ENCODE data around the gene CCDC80. TPM values are rescaled to one million over a fixed set of nuclear protein-coding genes. Genes with fewer than 3 reads are reported as not detected.
A peak's percentile ranks its signal among the peaks of the same experiment; 100 is the strongest.

CCDC80 gene, protein sequence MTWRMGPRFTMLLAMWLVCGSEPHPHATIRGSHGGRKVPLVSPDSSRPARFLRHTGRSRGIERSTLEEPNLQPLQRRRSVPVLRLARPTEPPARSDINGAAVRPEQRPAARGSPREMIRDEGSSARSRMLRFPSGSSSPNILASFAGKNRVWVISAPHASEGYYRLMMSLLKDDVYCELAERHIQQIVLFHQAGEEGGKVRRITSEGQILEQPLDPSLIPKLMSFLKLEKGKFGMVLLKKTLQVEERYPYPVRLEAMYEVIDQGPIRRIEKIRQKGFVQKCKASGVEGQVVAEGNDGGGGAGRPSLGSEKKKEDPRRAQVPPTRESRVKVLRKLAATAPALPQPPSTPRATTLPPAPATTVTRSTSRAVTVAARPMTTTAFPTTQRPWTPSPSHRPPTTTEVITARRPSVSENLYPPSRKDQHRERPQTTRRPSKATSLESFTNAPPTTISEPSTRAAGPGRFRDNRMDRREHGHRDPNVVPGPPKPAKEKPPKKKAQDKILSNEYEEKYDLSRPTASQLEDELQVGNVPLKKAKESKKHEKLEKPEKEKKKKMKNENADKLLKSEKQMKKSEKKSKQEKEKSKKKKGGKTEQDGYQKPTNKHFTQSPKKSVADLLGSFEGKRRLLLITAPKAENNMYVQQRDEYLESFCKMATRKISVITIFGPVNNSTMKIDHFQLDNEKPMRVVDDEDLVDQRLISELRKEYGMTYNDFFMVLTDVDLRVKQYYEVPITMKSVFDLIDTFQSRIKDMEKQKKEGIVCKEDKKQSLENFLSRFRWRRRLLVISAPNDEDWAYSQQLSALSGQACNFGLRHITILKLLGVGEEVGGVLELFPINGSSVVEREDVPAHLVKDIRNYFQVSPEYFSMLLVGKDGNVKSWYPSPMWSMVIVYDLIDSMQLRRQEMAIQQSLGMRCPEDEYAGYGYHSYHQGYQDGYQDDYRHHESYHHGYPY
- polyA plus RNA-seq (ENCODE audit: insufficient read length in 4 of 4): 100 to 1,000 TPM in 2 of 4 donors, 10 to 100 TPM in 2; 79.1 to 121 (median 99.6) TPM

DNA sequence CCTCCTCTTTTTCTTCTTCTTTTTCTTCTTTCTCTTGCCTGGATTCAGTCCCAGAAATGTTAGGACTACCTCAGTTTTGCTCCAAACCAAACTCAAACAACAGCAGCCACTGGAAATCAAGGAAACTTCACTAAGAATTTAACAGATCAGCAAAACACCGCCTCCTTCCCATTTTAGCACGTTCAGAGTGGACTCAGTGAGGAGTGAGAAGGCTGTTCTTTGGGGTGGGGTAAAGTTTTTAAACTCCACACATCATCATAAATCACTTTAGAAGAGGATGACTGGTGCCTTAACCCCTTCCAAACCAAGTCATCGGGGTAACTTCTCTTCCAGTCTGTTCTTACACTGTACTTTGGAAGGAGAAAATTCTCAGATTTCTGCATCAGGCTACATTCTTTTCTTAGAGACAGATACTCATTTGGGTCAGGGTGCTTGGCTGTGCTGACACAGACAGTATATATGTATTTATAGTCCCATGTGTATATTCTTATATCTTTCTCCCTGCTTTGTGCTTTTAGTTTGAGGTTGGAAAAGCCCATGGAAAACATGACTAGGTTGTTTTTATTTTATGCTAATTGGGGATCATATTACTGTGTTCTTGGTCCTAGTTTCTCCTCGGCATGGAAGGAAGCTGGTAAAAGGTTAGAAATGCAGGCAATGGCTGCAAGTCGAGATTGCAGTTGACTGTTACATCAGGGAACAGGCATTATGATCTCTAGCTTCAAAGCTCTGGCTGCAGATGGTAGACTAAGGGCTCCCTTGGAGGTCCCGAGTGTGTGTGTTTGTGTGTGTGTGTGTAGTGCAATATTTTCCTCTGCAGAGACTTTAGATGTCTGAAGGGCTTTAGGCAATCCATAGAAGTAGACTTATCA, at the start of gene CCDC80:
Gene CCDC80 (minus strand): TSS at position 214 of the 872 bp plus-strand sequence. CDS start 1,238 bp downstream, outside the sequence.
- peak in 3 of 4 donors; percentile 69 to 84 (median 77) for DNase-seq (ENCODE audit: low read depth in 4 of 4, low spot score in 2 of 4)

DNA sequence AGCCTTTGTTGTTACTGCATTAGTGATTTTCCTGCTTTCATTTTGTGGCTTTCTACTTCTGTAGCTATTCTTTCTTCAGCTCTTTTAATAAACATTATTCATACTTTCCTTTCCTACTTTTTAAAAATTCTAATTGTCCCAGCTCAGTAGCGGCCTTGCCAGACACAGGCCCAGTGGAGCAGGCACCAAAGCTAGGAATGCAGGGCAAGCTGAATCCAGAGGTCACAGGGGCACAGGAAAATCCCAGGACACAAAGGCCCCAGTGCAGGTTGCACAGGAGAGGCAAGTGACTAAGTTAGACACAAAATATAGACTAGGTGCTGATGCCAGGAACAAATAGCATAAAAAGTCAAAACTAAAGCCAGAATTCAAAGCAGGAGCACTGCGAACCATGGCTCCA, 49.0 kb upstream of the CCDC80 start:
- DNase-seq (ENCODE audit: low read depth in 4 of 4, low spot score in 2 of 4): no peak

DNA sequence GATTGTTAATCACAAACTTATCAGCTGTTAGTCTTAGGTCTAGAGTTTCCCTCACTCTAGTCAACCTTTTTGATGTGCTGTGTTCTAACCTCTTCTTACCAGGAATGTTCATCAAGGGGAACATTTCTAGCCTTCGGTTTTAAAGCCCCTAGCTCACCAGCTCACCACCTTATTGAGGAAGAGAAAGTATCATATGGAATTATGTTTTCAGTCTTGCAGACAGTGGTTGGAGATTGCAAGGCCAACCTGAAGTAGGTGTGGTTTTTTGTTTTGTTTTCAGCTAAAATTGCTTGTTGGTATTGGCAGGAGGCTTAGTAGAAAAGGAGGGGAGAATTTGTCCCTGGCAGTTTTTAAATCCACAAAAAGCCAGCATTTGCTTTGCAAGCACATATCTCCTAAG, 48.4 kb upstream of the CCDC80 start:
- no peak for DNase-seq (ENCODE audit: low read depth in 4 of 4, low spot score in 2 of 4)

DNA sequence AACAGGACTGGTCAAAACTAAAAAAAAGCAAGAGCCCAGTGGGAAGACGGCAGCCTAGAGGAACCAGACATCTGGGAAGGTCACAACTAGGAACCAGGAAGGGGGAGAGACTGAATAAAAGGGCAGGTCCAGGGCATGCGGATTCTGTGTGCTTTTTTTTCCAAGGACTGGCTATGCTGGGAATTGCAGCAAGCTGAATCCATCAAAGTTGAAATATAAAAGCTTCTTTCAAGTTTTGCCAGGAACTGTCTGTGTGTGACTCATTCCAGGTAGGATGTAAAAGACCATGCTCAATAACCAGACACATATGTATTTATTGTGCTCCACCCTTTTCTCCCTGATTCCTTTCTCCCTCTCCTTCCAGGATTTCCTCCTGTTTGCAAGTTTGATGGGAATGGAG, 47.9 kb upstream of the CCDC80 start:
- DNase-seq (ENCODE audit: low read depth in 4 of 4, low spot score in 2 of 4): no peak

DNA sequence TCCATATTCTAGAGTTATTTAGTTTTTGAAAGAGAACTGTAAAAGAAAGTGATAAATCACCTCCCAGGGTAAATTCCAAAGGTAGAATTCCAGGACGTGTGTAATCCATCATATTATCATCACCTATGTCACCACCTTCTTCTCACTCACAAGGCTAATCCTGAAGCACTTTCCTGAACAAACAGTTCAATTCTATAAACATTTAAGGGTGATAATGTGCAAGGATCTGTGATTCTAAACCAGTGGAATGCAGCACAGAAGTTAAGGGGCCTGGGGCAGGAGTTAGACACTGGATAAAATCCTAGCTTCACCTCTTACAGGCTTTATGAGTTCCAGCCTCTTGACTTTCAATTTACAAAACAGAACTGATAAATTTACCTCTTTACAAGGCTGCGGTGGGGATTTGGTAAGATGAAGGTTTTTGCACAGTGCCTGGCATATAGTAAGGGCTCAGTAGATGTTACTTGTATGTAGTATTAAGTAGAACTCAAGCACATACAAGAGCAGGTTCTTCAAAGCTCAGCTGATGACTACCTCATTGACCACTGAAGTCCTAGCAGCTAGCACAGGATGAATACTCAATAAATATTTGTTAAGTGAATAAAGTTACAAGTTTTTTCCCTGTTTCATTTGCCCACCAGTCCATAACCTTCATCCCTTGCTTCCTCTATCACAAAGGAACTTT, 47.3 kb upstream of the CCDC80 start:
- DNase-seq (ENCODE audit: low read depth in 4 of 4, low spot score in 2 of 4): no peak

DNA sequence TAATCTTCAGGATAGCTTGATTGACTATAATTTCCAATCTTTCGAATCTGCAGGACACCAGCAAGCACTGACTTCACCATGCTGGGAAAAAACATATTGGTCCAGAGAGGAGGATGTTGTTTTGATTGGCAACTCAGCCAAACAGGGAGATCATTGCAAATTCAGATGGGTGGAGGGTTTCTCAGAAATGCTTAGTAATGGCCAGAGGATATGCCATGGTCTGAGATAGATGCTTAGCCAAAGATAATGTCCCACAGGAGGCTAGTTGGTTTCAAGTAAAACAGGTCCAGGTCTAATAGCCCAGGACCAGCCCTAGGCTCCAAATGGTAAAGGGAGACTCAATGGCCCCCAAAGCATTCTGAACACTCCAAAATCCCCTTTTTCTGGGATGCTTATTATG, 46.7 kb upstream of the CCDC80 start:
- no peak for DNase-seq (ENCODE audit: low read depth in 4 of 4, low spot score in 2 of 4)

DNA sequence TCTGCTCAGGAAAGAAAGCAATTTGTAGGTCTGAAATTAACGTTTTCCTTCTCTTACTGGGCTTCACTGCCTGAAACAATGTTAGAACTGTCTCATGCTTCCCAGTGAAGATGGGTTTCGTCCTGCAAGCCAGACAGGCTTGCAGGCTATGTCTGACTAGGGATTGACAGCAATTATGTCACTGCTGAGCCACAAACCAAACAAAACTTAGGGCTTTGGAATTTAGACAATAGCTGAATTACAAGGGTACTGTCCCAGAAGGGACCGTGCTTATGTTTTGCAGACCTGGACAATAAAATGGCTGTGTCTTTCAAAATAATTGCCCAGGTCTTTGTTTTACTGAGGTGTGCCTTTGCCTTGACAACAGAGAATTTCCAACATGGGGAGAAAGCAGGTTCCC, 46.3 kb upstream of the CCDC80 start:
- no peak for DNase-seq (ENCODE audit: low read depth in 4 of 4, low spot score in 2 of 4)

DNA sequence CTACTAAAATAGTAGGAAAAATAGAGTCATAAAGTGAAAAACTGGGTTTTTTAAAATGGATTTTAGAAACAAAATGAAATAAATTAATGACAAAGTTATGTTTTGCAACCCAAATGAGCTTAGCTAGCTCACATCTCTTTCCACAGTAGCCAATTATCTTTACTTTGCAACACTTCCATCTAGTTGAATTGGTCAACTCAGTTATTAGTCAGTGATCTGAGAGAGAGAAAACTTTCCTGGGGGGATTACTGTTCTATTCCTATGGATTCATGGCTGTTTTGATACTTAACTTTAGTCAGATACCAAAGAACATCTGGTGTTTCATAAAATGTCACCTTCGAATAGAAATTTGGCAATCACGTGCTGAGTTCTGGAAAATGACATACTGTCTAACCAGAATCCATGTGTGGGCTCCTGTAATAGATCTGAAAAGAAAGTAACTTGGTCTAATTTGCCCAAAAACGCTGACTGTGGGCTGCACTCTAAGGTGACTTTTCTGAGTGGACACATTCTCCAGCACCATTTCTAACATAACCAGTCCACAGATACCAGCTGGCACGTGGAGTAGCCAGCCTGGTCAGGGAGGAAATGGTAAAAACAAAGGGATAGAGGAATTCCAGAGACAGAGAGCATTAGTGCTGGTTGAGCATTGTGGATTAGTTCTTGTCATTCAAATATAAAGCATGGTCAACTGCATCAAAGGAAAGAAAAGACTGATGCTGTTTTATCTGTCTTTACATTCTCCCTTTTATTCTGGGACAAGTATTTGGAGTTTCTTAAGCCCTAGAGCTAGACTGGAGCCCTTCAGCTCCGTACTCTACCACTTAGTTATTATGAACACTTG, 45.2 kb upstream of the CCDC80 start:
- no peak for DNase-seq (ENCODE audit: low read depth in 4 of 4, low spot score in 2 of 4)

DNA sequence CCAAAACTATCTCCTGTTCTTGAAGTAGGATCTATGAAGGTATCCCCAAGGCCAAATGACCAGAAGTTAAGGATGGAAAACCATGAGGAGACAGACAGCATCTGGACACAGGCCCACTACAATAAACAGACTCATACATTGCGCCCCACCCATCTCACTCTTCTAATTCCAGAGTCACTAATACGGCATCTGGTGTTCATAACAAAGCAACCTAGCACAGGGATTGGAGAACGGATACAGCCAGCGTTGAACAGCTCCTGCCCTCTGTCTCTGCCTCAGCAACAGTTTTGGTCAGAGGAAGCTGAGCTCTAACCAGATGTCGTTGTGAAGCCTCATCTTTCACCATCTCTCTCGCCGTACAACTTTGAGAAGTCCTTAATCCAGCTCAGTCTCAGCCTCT, 44.5 kb upstream of the CCDC80 start:
- DNase-seq (ENCODE audit: low read depth in 4 of 4, low spot score in 2 of 4): no peak

DNA sequence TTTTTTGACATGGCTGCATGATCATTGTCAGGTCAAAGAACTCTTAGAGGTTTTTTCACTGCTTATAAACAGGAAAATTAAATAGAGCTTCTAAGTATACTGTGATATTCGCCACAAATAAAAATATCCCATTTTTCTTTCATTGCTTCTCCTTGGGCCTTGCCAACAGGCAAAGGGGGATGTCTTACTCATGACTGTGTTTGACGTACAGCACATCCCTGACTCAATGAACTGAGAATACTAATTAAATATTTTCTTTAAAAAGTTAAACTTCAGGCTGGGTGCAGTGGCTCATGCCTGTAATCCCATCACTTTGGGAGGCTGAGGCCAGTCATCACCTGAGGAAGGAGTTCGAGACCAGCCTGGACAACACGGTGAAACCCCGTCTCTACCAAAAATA, 41.4 kb upstream of the CCDC80 start:
- no peak for DNase-seq (ENCODE audit: low read depth in 4 of 4, low spot score in 2 of 4)

DNA sequence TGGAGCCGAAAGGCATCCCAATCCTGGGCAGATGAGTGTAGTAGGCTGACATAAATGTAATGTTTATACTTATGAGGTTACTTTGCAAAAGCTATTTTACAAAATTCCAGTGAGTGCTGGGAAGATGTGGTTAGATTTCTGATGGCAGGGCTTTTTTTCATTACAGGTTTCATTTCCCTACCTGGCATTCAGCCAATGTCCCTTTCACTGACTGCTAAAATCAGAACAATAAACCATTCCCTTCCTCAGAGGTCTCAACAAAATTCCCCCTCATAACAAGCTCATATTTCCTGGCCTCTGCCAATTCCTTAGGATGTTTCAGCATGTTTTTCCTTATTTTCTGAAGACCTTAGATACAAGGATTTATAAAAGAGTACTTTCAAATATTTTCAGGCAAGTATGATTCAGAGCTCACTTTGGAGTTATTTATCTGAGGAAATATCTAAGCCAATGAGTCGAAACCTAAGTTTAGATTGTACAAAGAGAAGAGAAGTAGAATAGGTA, 40.9 kb upstream of the CCDC80 start:
- DNase-seq (ENCODE audit: low read depth in 4 of 4, low spot score in 2 of 4): no peak

DNA sequence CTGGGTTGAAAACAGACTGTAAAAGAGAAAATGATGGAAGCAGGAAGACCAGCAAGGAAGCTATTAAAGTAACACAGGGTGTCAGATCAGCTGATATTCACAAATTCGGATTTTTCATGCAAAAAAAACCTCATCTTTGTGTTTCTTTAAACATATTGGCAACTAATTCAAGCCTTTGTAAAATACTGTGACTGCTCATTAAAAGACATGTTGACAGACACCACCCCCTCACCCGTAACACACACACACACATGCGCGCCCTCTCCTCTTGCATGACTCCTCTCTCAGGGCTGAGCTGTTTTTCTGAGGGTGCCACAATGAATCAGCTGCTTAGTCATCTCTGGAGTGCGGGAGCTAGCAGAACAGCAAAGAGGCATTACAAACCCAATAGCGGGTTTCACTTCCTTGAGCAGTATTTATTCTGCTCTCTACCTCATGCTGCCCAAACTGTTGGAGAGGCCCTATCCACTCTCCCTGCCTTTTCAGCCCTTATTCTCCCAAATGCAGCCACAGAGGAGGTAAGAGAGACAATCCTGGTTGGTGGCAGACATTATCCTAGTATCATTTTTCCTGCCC, 35.8 kb upstream of the CCDC80 start:
- peak in 1 of 4 donors; percentile 25 for DNase-seq (ENCODE audit: low read depth in 4 of 4, low spot score in 2 of 4)

DNA sequence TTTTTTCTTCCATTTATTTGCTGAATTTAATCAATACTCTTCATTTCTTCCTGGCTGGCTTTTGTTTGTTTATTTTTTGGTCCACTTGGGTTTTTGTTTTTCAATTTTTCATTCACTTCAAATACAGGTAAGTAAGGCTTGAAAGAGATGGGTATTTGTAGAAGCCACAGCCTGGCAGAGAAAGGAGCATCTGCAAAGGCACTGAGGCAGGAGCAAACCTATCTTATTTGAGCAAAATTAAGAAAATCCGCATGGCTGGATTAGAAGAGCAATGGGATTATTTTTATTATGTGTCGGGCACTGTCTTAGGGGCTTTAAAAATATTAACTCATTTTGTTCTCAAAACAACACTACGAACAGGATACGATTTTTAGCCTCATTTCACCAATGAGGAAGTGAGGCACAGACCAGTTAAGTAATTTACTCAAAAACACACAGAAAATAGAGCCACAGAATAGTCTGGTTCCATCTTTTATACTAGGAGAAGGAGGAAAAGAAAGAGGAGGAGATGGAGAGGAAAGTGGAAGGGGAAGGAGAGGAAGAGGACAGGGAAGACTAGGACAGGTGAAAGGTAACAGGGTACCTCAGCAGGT, 35.1 kb upstream of the CCDC80 start:
- no peak for DNase-seq (ENCODE audit: low read depth in 4 of 4, low spot score in 2 of 4)

DNA sequence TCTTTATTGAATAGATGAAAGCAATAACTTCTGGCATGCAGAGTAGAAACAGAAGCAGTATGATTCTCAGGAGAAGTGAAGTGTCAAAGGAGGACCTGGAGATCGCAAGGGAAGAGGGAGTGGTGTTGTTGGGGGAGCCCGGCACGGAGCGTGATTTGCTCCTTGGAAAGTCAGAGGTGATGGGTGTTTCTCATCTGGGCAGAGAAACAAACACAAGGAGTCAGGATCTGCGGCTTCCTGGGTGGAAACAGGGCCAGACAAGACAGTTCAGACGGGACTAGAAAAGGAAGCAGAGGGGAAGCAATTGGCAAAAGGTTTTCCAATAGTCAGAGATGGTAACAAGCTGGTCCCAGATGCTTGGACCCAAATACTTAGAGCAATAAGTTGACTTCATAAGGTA, 34.4 kb upstream of the CCDC80 start:
- no peak for DNase-seq (ENCODE audit: low read depth in 4 of 4, low spot score in 2 of 4)

DNA sequence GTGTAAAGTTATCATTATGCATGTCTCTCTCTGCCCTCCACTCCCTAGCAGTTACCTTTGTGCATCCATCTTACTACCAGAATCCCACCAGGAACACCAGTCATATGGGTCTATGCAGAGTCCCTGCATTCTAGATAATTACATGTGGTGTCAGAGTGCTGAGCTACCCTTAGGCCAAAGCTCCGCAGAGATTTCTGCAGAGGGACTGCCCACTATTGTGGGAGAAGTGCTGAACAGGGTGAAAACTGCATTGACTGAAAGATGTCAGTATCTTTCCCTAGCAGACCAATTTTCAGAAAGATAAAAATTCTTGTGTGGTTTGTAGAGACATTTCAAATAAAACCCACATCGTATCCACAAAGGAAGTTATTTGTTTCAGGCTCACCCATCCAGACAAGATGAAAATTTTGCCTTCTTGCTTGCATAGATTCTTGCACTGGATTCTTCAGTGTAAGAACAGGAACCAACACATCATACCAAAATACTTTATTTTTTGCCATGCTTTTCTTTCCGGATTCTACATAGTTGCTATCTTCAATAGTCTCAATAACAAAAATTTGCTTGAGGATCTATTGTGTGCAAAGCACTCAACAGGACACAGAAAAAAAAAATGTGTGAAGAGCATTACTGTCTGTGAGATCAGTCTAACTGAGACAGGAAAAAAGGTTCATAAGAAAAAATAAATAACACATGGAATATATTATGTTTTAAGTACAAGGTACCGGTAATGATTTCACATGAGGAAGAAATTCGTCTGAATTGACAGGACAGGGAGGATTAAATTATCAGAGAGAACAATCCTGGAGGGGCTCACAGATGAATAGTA, 32.0 kb upstream of the CCDC80 start:
- DNase-seq (ENCODE audit: low read depth in 4 of 4, low spot score in 2 of 4): no peak

DNA sequence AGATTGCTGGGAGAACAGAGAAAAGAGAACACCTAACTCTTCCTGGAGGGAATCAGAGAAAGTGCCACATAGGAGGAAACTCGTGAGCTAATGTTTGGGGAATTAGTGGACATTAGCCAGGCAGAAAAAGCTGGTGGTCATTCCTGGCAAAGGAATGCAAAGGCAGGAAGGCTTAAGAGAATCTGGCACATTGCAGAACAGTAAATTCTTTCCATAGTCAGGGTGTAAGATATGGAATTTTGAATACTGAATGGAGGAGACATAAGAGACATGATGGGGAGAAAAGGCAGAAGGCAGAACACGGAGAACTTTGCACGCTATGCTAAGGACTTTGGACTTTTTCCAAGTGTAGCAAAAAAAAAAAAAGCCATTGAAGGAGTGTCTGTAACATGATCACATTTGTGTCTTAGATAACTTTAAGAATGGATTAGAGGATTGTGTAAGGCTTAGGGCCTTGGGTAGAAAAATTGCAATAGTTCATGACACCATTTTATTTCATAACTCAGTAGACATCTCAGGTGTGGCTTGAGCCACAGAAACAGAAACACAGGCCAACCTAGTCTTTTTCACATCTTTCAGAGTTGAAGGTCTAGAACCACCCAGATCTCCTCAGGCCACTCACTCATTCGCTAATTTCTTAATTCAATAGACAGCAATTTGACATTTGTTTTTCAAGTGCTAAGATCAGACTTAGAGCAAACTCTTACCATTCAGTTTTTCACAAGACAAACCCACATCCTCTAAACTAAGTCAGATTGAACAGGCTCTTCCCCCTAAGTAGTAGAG, 31.2 kb upstream of the CCDC80 start:
- DNase-seq (ENCODE audit: low read depth in 4 of 4, low spot score in 2 of 4): no peak

All from left renal cortex interstitium (tissue), 4 donors.